ENCODE measurements around the gene RPL13. TPM values are rescaled to one million over a fixed set of nuclear protein-coding genes. Genes with fewer than 3 reads are reported as not detected.
A peak's percentile ranks its signal among the peaks of the same experiment; 100 is the strongest.

The RPL13 gene
- 3,823 and 3,824 TPM in 2 replicates for total RNA-seq
- polyA plus RNA-seq = 1,441 and 1,442 TPM in 2 replicates
- 2,548 and 2,943 TPM in 2 replicates for polyA plus RNA-seq (2012)
- polyA minus RNA-seq (ENCODE audit: low replicate concordance) = 716 and 909 TPM in 2 replicates

GRCh38 chr16:89560378-89561141, at the start of gene RPL13:
RPL13 (plus strand) TSS chr16:89560682; CDS start chr16:89560960, 278 bp downstream.
- DNase-seq (ENCODE audit: low read depth in 2 of 2) = peak; percentile 95 to 96
- H3K4me1 ChIP-seq (ENCODE audit: control insufficient read depth, extremely low read depth, insufficient read depth, low read length) = peaks cover 22% of the 10 kb centered on the region
- peak within 1 kb of the TSS; percentile 92 for H3K27ac ChIP-seq (ENCODE audit: insufficient read depth, low read length)
- peaks cover 31% of the 10 kb centered on the region for H3K79me2 ChIP-seq (ENCODE audit: control insufficient read depth, insufficient read depth, low read length)
- H3K9ac ChIP-seq (ENCODE audit: insufficient read depth, low read length) = peak within 1 kb of the TSS; percentile 87
- no peaks in the 10 kb centered on the region for H3K9me3 ChIP-seq (ENCODE audit: control insufficient read depth, insufficient read depth, low read depth, low read length)
- peak within 1 kb of the TSS; percentile 59 to 93 (median 86) for H3K4me3 ChIP-seq (replicated peaks in 1 of 4; ENCODE audit: control extremely low read depth in 1 of 4, insufficient read depth in 1 of 4, low read depth in 3 of 4, low read length in 4 of 4)
- H4K20me1 ChIP-seq (ENCODE audit: control insufficient read depth, extremely low read depth, insufficient read depth, low read length) = peaks cover 3% of the 10 kb centered on the region
- peaks cover 34% of the 10 kb centered on the region for H3K36me3 ChIP-seq (ENCODE audit: control insufficient read depth, insufficient read depth, low read length)
- H2AFZ ChIP-seq (ENCODE audit: low read length) = no peak within 1 kb of the TSS
- peak within 1 kb of the TSS; percentile 64 for H3K4me2 ChIP-seq (ENCODE audit: extremely low read depth, insufficient read depth, low read length)
- H3K27me3 ChIP-seq (ENCODE audit: control insufficient read depth, insufficient read depth, low read length) = no peaks in the 10 kb centered on the region
- TF ChIP-seq EZH2 (IDR thresholded peaks at IDR 0.05; ENCODE audit: low read length, missing control alignments) (no peak), CTCF (conservative IDR thresholded peaks at IDR 0.05 in 1 of 2, IDR thresholded peaks at IDR 0.05 in 1 of 2; ENCODE audit: low read depth in 1 of 2, low read length in 2 of 2) (no peak)

GRCh38 chr16:89511374-89511773, 49.1 kb upstream of the RPL13 start:
- peaks cover 6% of the 10 kb centered on the region for H3K4me1 ChIP-seq (ENCODE audit: control insufficient read depth, extremely low read depth, insufficient read depth, low read length)
- H3K4me3 ChIP-seq (replicated peaks in 1 of 4; ENCODE audit: control extremely low read depth in 1 of 4, insufficient read depth in 1 of 4, low read depth in 3 of 4, low read length in 4 of 4) = no peak overlapping the region
- H3K9me3 ChIP-seq (ENCODE audit: control insufficient read depth, insufficient read depth, low read depth, low read length) = no peaks in the 10 kb centered on the region
- peaks cover 17% of the 10 kb centered on the region for H3K36me3 ChIP-seq (ENCODE audit: control insufficient read depth, insufficient read depth, low read length)
- H4K20me1 ChIP-seq (ENCODE audit: control insufficient read depth, extremely low read depth, insufficient read depth, low read length) = no peaks in the 10 kb centered on the region
- no peak overlapping the region for H2AFZ ChIP-seq (ENCODE audit: low read length)
- H3K27ac ChIP-seq (ENCODE audit: insufficient read depth, low read length) = no peak overlapping the region
- H3K79me2 ChIP-seq (ENCODE audit: control insufficient read depth, insufficient read depth, low read length) = peaks cover 44% of the 10 kb centered on the region
- TF ChIP-seq CTCF (conservative IDR thresholded peaks at IDR 0.05 in 1 of 2, IDR thresholded peaks at IDR 0.05 in 1 of 2; ENCODE audit: low read depth in 1 of 2, low read length in 2 of 2) = no peak
- TF ChIP-seq EZH2 (IDR thresholded peaks at IDR 0.05; ENCODE audit: low read length, missing control alignments) = no peak
- no peak for DNase-seq (ENCODE audit: low read depth in 2 of 2)
- no peak overlapping the region for H3K4me2 ChIP-seq (ENCODE audit: extremely low read depth, insufficient read depth, low read length)
- no peak overlapping the region for H3K9ac ChIP-seq (ENCODE audit: insufficient read depth, low read length)
- H3K27me3 ChIP-seq (ENCODE audit: control insufficient read depth, insufficient read depth, low read length) = no peaks in the 10 kb centered on the region

- Histone ChIP-seq H3K27ac (ENCODE audit: insufficient read depth, low read length) (no peak overlapping the region), H3K4me2 (ENCODE audit: extremely low read depth, insufficient read depth, low read length) (no peak overlapping the region), H3K9ac (ENCODE audit: insufficient read depth, low read length) (no peak overlapping the region), H3K4me3 (replicated peaks in 1 of 4; ENCODE audit: control extremely low read depth in 1 of 4, insufficient read depth in 1 of 4, low read depth in 3 of 4, low read length in 4 of 4) (no peak overlapping the region), H3K9me3 (ENCODE audit: control insufficient read depth, insufficient read depth, low read depth, low read length) (no peaks in the 10 kb centered on the region), H2AFZ (ENCODE audit: low read length) (no peak overlapping the region), H3K36me3 (ENCODE audit: control insufficient read depth, insufficient read depth, low read length) (peaks cover 21% of the 10 kb centered on the region), H4K20me1 (ENCODE audit: control insufficient read depth, extremely low read depth, insufficient read depth, low read length) (no peaks in the 10 kb centered on the region), H3K4me1 (ENCODE audit: control insufficient read depth, extremely low read depth, insufficient read depth, low read length) (no peaks in the 10 kb centered on the region), H3K79me2 (ENCODE audit: control insufficient read depth, insufficient read depth, low read length) (peaks cover 43% of the 10 kb centered on the region), H3K27me3 (ENCODE audit: control insufficient read depth, insufficient read depth, low read length) (no peaks in the 10 kb centered on the region)
- no peak for TF ChIP-seq CTCF (conservative IDR thresholded peaks at IDR 0.05 in 1 of 2, IDR thresholded peaks at IDR 0.05 in 1 of 2; ENCODE audit: low read depth in 1 of 2, low read length in 2 of 2)
- no peak for TF ChIP-seq EZH2 (IDR thresholded peaks at IDR 0.05; ENCODE audit: low read length, missing control alignments)
- DNase-seq (ENCODE audit: low read depth in 2 of 2) = no peak
Measured at GRCh38 chr16:89512453-89512852, 48.0 kb upstream of the RPL13 start.

All from fibroblast of lung (primary cell).